ENCODE measurements around the gene CUX1. TPM values are rescaled to one million over a fixed set of nuclear protein-coding genes. Genes with fewer than 3 reads are reported as not detected.
A peak's percentile ranks its signal among the peaks of the same experiment; 100 is the strongest.

Gene CUX1
- total RNA-seq, 4 donors from 2014 or later, result 40.0 to 55.9 (median 47.3) TPM

GRCh38 chr7:101890749-101891523, 73.5 kb downstream of the CUX1 start:
- Histone ChIP-seq H3K27ac (peak overlapping the region in 1 of 4 donors; percentile 33), H3K27me3 (no peaks in the 10 kb centered on the region), H3K9me3 (no peaks in the 10 kb centered on the region), H3K4me3 (no peak overlapping the region), H3K4me1 (peaks cover 0 to 4% (median 0%) of the 10 kb centered on the region in 3 donors), H3K36me3 (no peaks in the 10 kb centered on the region)
- no peak for DNase-seq
- TF ChIP-seq POLR2A (IDR thresholded peaks at IDR 0.05) (no peak), CTCF (IDR thresholded peaks at IDR 0.05) (no peak)
- WGBS, 2 donors, result 85 to 91% methylated on average over 7 of the region's 7 CpGs
- intact Hi-C loops (cut with DNase I), result no loop called here

- DNase-seq, result no peak
- H3K9me3 ChIP-seq, result no peaks in the 10 kb centered on the region
- H3K4me1 ChIP-seq, result peaks cover 0 to 11% (median 0%) of the 10 kb centered on the region in 3 donors
- intact Hi-C loops (cut with DNase I), result no loop called here
- no peaks in the 10 kb centered on the region for H3K27me3 ChIP-seq
- peak overlapping the region in 1 of 4 donors; percentile 1 for H3K4me3 ChIP-seq
- no peaks in the 10 kb centered on the region for H3K36me3 ChIP-seq
- H3K27ac ChIP-seq, result peak overlapping the region in 2 of 4 donors; percentile 33 to 69
- WGBS, 2 donors, result 73% methylated on average over 11 of the region's 11 CpGs
- TF ChIP-seq POLR2A (IDR thresholded peaks at IDR 0.05) (no peak), CTCF (IDR thresholded peaks at IDR 0.05) (no peak)
Measured at GRCh38 chr7:101891936-101892640, 74.7 kb downstream of the CUX1 start.

GRCh38 chr7:101893341-101894082, 76.1 kb downstream of the CUX1 start:
- peak overlapping the region in 2 of 4 donors; percentile 17 to 58 for H3K27ac ChIP-seq
- no peaks in the 10 kb centered on the region for H3K36me3 ChIP-seq
- H3K4me1 ChIP-seq, result peaks cover 0 to 11% (median 0%) of the 10 kb centered on the region in 3 donors
- intact Hi-C loops (cut with DNase I), result no loop called here
- TF ChIP-seq CTCF (IDR thresholded peaks at IDR 0.05), result no peak
- TF ChIP-seq POLR2A (IDR thresholded peaks at IDR 0.05), result no peak
- H3K4me3 ChIP-seq, result no peak overlapping the region
- 86 to 88% methylated on average over 13 of the region's 13 CpGs for WGBS, 2 donors
- no peaks in the 10 kb centered on the region for H3K27me3 ChIP-seq
- DNase-seq, result no peak
- no peaks in the 10 kb centered on the region for H3K9me3 ChIP-seq

- no peaks in the 10 kb centered on the region for H3K9me3 ChIP-seq
- DNase-seq, result no peak
- no peaks in the 10 kb centered on the region for H3K36me3 ChIP-seq
- H3K27me3 ChIP-seq, result no peaks in the 10 kb centered on the region
- TF ChIP-seq CTCF (IDR thresholded peaks at IDR 0.05) (no peak), POLR2A (IDR thresholded peaks at IDR 0.05) (no peak)
- H3K4me1 ChIP-seq, result peaks cover 0 to 39% (median 8%) of the 10 kb centered on the region in 3 donors
- WGBS, 2 donors, result 72 to 85% methylated on average over 9 of the region's 9 CpGs
- no peak overlapping the region for H3K4me3 ChIP-seq
- peak overlapping the region in 3 of 4 donors; percentile 36 to 52 (median 38) for H3K27ac ChIP-seq
- intact Hi-C loops (cut with DNase I), result no loop called here
Measured at GRCh38 chr7:101896316-101896715, 78.9 kb downstream of the CUX1 start.

Data from esophagus squamous epithelium (tissue), 5 donors.